Muscle of leg (tissue), 11 donors: Measurements from ENCODE around the gene PDHX. TPM values are rescaled to one million over a fixed set of nuclear protein-coding genes. Genes with fewer than 3 reads are reported as not detected.

Experiments used
- DNase-seq: peaks from one replicate; pipeline ENCODE4 v3.0.0; 2013
- H3K27ac ChIP-seq: one replicate; pipeline ENCODE4 v1.5.1; 2013; ENCODE audit warnings: mild to moderate bottlenecking, low read length, control low read depth
- H3K27me3 ChIP-seq: one replicate; pipeline ENCODE4 v1.6.1; 2013; ENCODE audit warnings: low read length; ENCODE audit not compliant: control insufficient read depth, insufficient read depth
- H3K36me3 ChIP-seq: one replicate; pipeline ENCODE4 v1.6.1; 2013; ENCODE audit warnings: low read length; ENCODE audit not compliant: control insufficient read depth, insufficient read depth
- H3K4me1 ChIP-seq: one replicate; pipeline ENCODE4 v1.6.1; 2013; ENCODE audit warnings: low read length; ENCODE audit not compliant: control insufficient read depth, insufficient read depth
- H3K4me3 ChIP-seq: one replicate; pipeline ENCODE4 v1.5.1; 2013; ENCODE audit warnings: low read length, control low read depth
- H3K9me3 ChIP-seq: replicated peaks from 2 replicates; pipeline ENCODE4 v1.6.1; 2013; ENCODE audit warnings: low read depth, low read length; ENCODE audit not compliant: control insufficient read depth
- WGBS: methylation state at CpG from one replicate; pipeline ENCODE4 v1.1.5; 2013; ENCODE audit warnings: missing lambda C conversion rate; ENCODE audit not compliant: insufficient coverage; 5-methylcytosine and 5-hydroxymethylcytosine counted together
- polyA plus RNA-seq, 8 donors: library from polyadenylated mRNA; unstranded; fragments of 120-200 nt; gene quantifications; one replicate each; pipeline versions ENCODE4 v1.2.1 to v1.2.3, GENCODE V29; 2013; ENCODE audit warnings: inconsistent platforms in 1 of 8, low replicate concordance in 1 of 8; ENCODE audit not compliant: insufficient read length in 8 of 8, insufficient read depth in 1 of 8
- total RNA-seq: library from RNA; stranded (reverse); fragments of 120-200 nt; gene quantifications from one replicate; pipeline ENCODE4 v1.2.4, GENCODE V29; 2013

PDHX gene
- total and polyA plus RNA-seq, 9 donors, result 21.8 to 30.3 (median 24.0) TPM

DNA sequence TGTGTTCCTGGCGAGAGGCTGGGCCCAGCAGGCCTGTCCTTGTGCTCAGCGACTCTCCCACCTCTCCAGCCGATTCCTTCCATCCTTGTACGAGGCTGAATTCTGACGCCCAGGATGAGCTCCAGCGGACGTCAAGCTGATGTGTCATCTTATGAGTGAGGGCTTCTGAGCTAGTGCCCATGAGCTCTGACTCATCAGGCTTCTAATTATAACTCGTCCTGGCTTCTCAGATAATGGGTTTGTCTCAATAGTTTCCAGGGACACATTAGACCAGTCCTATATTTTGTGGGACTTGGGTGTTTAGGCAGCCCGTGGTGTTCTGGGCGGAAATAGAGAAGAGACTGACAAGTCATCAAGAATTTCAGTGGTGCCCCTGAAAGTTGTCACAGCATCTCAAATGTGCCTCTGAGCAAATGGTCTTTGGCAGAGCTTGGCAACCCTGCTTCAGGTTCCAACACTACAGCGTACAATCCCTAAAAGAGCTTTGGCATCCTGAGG is 114.3 kb downstream of the PDHX start:
- WGBS, result 68% methylated on average over 4 of the region's 11 CpGs
- no peak overlapping the region for H3K4me3 ChIP-seq
- peak; percentile 63 for DNase-seq
- H3K36me3 ChIP-seq, result no peaks in the 10 kb centered on the region
- peaks cover 2% of the 10 kb centered on the region for H3K9me3 ChIP-seq
- H3K27me3 ChIP-seq, result no peaks in the 10 kb centered on the region
- peaks cover 8% of the 10 kb centered on the region for H3K4me1 ChIP-seq
- peak overlapping the region; percentile 39 for H3K27ac ChIP-seq

DNA sequence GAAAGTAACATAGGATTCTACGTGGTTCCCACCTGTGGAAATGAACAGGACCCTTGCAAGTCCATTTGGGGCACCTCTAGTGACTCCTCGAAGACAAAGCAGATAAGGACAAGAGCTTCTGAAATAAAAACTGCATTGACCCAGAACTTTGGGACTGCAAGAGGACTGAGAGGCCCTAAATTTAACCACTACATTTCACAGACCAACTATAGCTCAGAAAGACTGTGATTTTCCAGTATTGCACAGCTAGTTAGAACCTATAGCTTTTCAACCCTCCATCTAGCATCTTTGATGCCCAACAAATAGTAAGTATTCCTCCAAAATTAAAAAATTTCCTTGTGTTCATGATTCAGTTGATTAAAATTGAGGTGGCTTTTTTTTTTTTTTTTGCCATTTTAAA is 114.9 kb downstream of the PDHX start:
- Histone ChIP-seq H3K27me3 (no peaks in the 10 kb centered on the region), H3K36me3 (no peaks in the 10 kb centered on the region), H3K9me3 (peaks cover 2% of the 10 kb centered on the region), H3K27ac (peak overlapping the region; percentile 39), H3K4me1 (peaks cover 8% of the 10 kb centered on the region), H3K4me3 (no peak overlapping the region)
- 69% methylated on average over 2 of the region's 2 CpGs for WGBS
- DNase-seq, result no peak

DNA sequence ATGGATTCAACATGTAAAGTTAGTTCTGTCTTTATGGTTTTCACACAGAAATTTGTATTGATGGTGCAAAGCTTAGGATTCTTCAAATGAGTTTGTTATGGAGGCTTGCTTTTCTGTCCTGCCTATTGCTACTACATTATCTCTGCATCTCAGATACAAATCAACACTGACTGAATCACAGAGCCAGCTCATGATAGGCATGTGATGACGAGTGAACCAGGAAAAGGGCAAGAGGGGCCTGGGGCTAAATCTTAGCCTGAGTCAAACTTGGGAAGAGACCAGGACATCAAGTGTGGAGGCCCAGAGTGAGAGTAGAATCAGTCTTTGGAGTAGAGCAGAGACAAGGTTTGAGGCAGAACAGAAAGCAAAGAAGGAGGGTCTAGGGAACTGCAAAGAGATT is 115.4 kb downstream of the PDHX start:
- no peaks in the 10 kb centered on the region for H3K36me3 ChIP-seq
- H3K27me3 ChIP-seq, result no peaks in the 10 kb centered on the region
- WGBS, result no CpG with 5 or more reads among the region's 1 CpG
- no peak overlapping the region for H3K27ac ChIP-seq
- H3K4me1 ChIP-seq, result peaks cover 10% of the 10 kb centered on the region
- peaks cover 2% of the 10 kb centered on the region for H3K9me3 ChIP-seq
- DNase-seq, result no peak
- no peak overlapping the region for H3K4me3 ChIP-seq

DNA sequence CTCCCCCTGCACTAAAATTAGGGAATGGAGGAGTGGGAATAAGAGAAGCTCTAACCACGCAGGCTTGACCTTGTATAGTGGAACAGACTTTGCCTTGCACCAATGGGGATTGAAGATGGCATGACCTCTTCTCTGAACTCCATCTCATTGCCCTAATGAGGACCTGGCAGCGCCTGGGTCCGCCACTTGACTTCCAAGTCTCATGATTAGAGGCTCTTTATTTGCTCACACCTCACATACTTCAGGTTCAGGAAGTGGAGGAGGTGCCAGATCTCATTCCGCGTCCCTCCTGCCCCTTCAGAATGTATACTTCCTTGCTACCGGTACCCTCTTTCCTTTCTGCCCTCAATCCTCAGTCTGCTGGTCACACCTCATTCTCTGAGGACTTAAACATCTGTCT is 116.6 kb downstream of the PDHX start:
- Histone ChIP-seq H3K4me1 (peaks cover 10% of the 10 kb centered on the region), H3K27ac (no peak overlapping the region), H3K9me3 (no peaks in the 10 kb centered on the region), H3K27me3 (no peaks in the 10 kb centered on the region), H3K4me3 (no peak overlapping the region), H3K36me3 (no peaks in the 10 kb centered on the region)
- no peak for DNase-seq
- WGBS, result 85% methylated on average over 2 of the region's 6 CpGs

DNA sequence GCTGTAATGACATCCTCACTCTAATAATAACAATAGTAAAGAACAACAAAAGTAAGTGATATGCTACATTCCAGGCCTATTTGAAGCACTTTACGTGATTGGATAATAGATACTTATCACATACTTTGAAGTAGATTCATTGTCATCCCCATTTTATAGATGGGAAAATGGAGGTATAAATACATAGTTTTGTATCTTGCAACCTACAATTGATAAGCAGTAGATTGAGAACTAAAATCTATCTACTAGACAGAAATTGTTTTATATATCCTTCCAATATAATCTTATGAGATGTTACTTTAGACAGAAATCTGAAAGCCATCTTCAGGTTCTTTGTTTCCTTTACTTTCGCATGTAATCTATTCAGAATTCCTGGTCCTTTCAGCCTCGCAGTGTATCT is 118.0 kb downstream of the PDHX start:
- no peaks in the 10 kb centered on the region for H3K9me3 ChIP-seq
- H3K36me3 ChIP-seq, result no peaks in the 10 kb centered on the region
- no peak overlapping the region for H3K4me3 ChIP-seq
- H3K27ac ChIP-seq, result no peak overlapping the region
- H3K4me1 ChIP-seq, result peaks cover 10% of the 10 kb centered on the region
- WGBS, result 100% methylated on average over 1 of the region's 3 CpGs
- no peak for DNase-seq
- no peaks in the 10 kb centered on the region for H3K27me3 ChIP-seq

DNA sequence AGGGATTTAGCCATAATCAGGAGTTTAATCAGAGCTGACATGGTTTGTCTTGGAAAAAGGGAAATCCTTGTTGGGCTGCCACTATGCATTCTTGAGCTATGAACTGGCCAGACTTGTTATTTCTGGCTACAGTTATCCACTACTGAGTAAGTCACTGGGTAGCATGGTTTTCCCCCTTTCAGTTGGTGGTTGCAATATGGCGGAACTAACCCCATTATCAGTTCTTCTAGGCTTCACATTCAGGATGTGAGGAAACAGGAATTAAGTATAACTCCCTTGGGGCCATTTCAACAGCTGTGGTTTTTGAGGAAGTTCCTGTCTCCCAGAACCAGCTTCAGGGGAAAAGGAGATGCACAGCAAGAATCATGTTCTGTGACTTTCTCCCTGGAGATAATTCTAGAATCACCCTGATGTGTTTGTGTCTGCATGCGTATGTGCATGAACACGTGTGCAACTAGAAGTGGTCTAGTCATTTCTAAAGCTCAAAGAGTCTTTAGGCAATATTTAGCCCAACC is 119.5 kb downstream of the PDHX start:
- no CpG with 5 or more reads among the region's 3 CpGs for WGBS
- Histone ChIP-seq H3K27ac (no peak overlapping the region), H3K4me1 (peaks cover 7% of the 10 kb centered on the region), H3K27me3 (no peaks in the 10 kb centered on the region), H3K9me3 (no peaks in the 10 kb centered on the region), H3K36me3 (no peaks in the 10 kb centered on the region), H3K4me3 (no peak overlapping the region)
- DNase-seq, result peak; percentile 76

DNA sequence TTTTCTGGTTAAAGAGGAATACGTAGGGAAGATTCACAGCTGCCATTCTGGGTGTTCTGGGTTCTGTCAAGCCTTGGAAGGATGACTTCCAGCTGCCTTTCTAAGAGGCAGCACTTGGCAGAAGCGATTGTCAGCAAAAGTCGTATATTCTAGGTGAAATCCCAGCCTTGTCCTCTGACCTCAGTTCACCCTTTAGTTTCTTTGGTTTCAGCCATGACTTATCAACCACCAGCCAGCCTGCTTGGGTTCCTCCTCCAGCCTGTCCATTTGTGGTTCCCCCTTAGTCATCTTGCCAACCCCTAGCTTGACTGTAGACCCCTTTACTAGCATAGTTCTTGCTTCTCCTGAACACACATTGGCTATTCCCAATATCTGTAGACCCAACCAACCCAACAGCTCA is 120.2 kb downstream of the PDHX start:
- Histone ChIP-seq H3K4me1 (peaks cover 4% of the 10 kb centered on the region), H3K36me3 (no peaks in the 10 kb centered on the region), H3K4me3 (no peak overlapping the region), H3K27ac (no peak overlapping the region), H3K27me3 (no peaks in the 10 kb centered on the region), H3K9me3 (no peaks in the 10 kb centered on the region)
- WGBS, result 48% methylated on average over 3 of the region's 3 CpGs
- DNase-seq, result no peak

DNA sequence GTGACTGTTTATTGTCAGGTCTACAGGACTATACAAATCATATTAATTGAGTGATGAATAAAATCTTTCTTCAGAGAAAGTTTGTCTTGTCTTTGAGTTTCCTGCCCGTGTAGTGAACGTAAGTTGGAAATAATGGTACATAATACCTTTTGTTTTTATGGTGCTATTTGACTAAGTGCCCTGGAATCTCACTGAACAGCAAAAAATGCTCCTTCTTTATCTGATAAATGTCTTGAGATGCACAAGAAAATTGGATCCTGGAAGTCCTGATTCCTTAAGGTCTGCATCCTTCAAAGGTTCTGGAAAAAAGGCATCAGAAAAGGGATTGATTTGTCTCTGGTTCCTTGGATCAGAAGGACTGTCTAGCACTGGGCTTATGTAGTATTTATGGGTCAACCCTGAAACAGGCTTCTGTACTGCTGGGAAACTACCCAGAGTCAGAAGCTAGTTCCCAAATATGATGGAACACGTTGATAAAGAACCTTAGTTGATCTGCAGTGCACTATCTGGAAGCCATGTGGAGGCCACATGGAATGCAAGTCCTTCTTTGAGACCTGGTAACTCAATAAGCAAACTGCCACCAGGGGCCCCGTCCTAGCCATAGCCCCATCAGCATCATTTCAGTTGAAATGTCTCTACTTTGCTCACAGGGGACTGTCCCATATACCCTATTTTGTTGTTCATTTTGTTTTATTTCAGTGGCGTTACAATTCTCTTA is 122.0 kb downstream of the PDHX start:
- Histone ChIP-seq H3K9me3 (no peaks in the 10 kb centered on the region), H3K4me1 (peaks cover 13% of the 10 kb centered on the region), H3K4me3 (no peak overlapping the region), H3K36me3 (no peaks in the 10 kb centered on the region), H3K27me3 (no peaks in the 10 kb centered on the region), H3K27ac (no peak overlapping the region)
- WGBS, result 69% methylated on average over 1 of the region's 5 CpGs
- DNase-seq, result no peak

DNA sequence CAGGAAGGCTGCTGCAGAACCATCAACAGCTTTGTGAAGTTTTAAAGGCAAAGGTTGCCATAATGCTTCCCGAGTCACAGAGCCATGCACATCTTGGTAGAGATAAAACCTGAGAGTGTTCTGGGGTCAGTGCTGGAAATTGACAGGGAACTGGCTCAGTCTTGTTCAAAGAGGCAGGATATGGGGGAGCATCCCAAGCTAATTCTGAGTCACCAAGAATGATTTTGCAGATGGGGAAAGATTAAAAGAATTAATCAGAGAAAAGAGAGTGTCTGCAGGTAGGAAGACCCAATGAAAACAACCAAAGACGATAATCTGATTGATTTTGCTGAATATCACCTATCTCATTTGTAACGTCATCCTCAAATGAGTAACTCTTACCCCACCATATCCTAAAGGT is 122.7 kb downstream of the PDHX start:
- no peaks in the 10 kb centered on the region for H3K27me3 ChIP-seq
- no peaks in the 10 kb centered on the region for H3K9me3 ChIP-seq
- H3K4me1 ChIP-seq, result peaks cover 17% of the 10 kb centered on the region
- H3K27ac ChIP-seq, result no peak overlapping the region
- H3K4me3 ChIP-seq, result no peak overlapping the region
- DNase-seq, result no peak
- 47% methylated on average over 1 of the region's 3 CpGs for WGBS
- H3K36me3 ChIP-seq, result no peaks in the 10 kb centered on the region

DNA sequence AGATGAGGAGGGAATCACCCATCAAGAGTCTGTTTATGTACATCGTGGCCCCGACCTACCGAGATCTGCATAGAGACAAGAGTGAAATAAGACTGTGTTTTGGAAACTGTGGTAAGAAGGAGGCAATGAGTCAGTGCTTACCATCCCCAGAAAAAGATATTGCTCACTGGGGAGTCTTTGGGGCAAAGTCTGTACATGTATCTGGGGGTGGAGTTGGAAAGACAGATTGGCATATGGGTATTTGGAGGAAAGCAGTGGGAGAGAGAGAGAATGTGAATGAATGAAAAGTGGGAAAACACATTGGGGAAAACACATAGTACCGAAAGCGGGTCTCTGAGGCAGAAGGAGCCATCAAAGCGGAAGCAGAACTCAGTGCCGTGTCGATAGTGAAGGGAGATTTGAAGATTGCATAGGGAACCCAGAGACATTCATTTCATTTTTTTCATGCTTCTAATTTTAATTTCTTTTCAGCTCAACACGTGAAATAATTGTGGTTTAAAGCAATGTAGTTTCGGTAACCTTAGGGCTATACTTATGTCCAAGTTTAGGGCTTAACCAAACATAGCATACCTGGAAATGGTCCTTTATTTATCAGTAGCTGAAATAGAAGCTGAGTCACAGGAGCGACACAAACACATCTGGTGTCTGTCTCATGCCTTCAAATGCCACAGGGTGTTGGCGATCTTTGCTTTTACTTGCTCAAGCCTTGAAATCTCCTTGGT is 124.0 kb downstream of the PDHX start:
- no peak for DNase-seq
- H3K9me3 ChIP-seq, result no peaks in the 10 kb centered on the region
- H3K27ac ChIP-seq, result no peak overlapping the region
- H3K27me3 ChIP-seq, result no peaks in the 10 kb centered on the region
- no peak overlapping the region for H3K4me3 ChIP-seq
- H3K4me1 ChIP-seq, result peaks cover 18% of the 10 kb centered on the region
- 89% methylated on average over 4 of the region's 12 CpGs for WGBS
- no peaks in the 10 kb centered on the region for H3K36me3 ChIP-seq
